ENCODE measurements around the gene TNFRSF19.

DNA sequence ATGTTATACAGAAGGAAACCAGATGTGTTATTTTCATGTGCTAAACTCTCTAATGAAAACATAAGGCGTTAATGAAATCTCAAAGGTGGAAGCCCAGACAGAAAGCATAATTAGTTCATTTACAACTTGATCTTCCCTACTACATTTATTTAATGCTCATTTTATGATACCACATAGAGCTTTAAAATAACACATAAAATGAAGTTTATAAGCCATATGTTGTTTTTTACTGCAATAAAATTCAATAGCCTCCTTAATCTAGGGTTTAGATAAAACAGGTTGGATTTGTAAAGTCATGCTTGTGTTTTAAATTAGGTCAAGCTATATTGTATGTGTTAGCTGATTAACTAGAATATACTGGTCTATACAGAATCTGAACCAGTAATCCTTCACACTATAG lies 81.2 kb downstream of the TNFRSF19 start:
- TF ChIP-seq, protein P1, sequence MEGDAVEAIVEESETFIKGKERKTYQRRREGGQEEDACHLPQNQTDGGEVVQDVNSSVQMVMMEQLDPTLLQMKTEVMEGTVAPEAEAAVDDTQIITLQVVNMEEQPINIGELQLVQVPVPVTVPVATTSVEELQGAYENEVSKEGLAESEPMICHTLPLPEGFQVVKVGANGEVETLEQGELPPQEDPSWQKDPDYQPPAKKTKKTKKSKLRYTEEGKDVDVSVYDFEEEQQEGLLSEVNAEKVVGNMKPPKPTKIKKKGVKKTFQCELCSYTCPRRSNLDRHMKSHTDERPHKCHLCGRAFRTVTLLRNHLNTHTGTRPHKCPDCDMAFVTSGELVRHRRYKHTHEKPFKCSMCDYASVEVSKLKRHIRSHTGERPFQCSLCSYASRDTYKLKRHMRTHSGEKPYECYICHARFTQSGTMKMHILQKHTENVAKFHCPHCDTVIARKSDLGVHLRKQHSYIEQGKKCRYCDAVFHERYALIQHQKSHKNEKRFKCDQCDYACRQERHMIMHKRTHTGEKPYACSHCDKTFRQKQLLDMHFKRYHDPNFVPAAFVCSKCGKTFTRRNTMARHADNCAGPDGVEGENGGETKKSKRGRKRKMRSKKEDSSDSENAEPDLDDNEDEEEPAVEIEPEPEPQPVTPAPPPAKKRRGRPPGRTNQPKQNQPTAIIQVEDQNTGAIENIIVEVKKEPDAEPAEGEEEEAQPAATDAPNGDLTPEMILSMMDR (IDR thresholded peaks at IDR 0.05), result no peak
- TF ChIP-seq POLR2A (IDR thresholded peaks at IDR 0.05) (no peak), POLR2AphosphoS5 (IDR thresholded peaks at IDR 0.05) (no peak)

Data from prostate gland (tissue), 2 donors.